Amniotic stem cell (primary cell): ENCODE results near the gene SDHA.
"Not testable (repeated sequence)": the region's sequence is repeated elsewhere in the genome, so short reads cannot be mapped to it uniquely, and the experiment has no call there.

Experiments
- DNase-seq: peaks from one replicate; lab custom pipeline; 2025; lab: John Stamatoyannopoulos, UW

Gene SDHA

GRCh38 chr5:198516-199196 lies 19.5 kb upstream of the SDHA start:
- no peak for DNase-seq

GRCh38 chr5:199197-199949 lies 18.7 kb upstream of the SDHA start:
- no peak for DNase-seq

GRCh38 chr5:199950-200645 lies 18.0 kb upstream of the SDHA start:
- no peak for DNase-seq

GRCh38 chr5:200985-201384 lies 17.1 kb upstream of the SDHA start:
- DNase-seq = no peak

GRCh38 chr5:201672-202071 lies 16.4 kb upstream of the SDHA start:
- DNase-seq = no peak

- no peak for DNase-seq
Measured at GRCh38 chr5:203246-203930, 14.7 kb upstream of the SDHA start.

- DNase-seq = no peak
Measured at GRCh38 chr5:204001-204400, 14.1 kb upstream of the SDHA start.

- DNase-seq = no peak
Measured at GRCh38 chr5:204462-204861, 13.7 kb upstream of the SDHA start.

- DNase-seq = no peak
Measured at GRCh38 chr5:204966-205670, 13.0 kb upstream of the SDHA start.

GRCh38 chr5:206406-206805 lies 11.7 kb upstream of the SDHA start:
- no peak for DNase-seq

GRCh38 chr5:206927-207536 lies 11.1 kb upstream of the SDHA start:
- DNase-seq = no peak

GRCh38 chr5:207599-207998 lies 10.5 kb upstream of the SDHA start:
- DNase-seq = no peak

GRCh38 chr5:208449-209114 lies 9.5 kb upstream of the SDHA start:
- no peak for DNase-seq

- DNase-seq = no peak
Measured at GRCh38 chr5:213803-214395, 4.2 kb upstream of the SDHA start.

- not testable (repeated sequence) for DNase-seq
Measured at GRCh38 chr5:215256-215655, 2.9 kb upstream of the SDHA start.

GRCh38 chr5:216076-216475 lies 2.0 kb upstream of the SDHA start:
- DNase-seq = not testable (repeated sequence)

GRCh38 chr5:218457-219291 lies 554 bp downstream of the SDHA start:
- DNase-seq = no peak

- no peak for DNase-seq
Measured at GRCh38 chr5:219460-219863, 1.3 kb downstream of the SDHA start.

GRCh38 chr5:219991-220390 lies 1.9 kb downstream of the SDHA start:
- no peak for DNase-seq
